ENCODE data around the gene ITGA11.

The ITGA11 gene

GRCh38 chr15:68298882-68299381 lies 133.0 kb downstream of the ITGA11 start:
- Histone ChIP-seq H3K4me3 (ENCODE audit: low read length) (no peak overlapping the region), H3K4me1 (ENCODE audit: control insufficient read depth, low read depth, low read length) (peaks cover 1% of the 10 kb centered on the region), H3K9me3 (ENCODE audit: control insufficient read depth, low read depth, low read length) (no peaks in the 10 kb centered on the region), H3K36me3 (ENCODE audit: control insufficient read depth, low read depth, low read length) (peaks cover 4% of the 10 kb centered on the region), H3K27ac (ENCODE audit: low read length) (no peak overlapping the region), H3K9ac (ENCODE audit: low read length) (no peak overlapping the region), H3K27me3 (ENCODE audit: control insufficient read depth, insufficient read depth, low read length) (no peaks in the 10 kb centered on the region)

DNA sequence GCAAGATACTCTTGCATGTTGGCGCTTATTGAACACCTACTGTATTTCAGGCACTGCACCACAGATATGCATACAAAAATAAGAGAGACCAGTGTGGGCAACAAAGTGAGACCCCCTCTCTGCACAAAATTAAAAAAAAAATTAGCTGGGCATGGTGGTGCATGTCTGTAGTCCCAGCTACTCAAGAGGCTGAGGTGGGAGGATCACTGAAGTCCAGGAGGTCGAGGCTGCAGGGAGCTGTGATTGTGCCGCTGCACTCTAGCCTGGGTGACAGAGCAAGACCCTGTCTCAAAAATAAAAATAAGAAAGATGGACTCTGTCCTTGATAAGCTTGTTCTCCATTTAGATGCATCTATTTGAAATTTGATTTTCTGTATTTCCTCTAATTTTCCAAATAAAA lies 133.6 kb downstream of the ITGA11 start:
- Histone ChIP-seq H3K9ac (ENCODE audit: low read length) (no peak overlapping the region), H3K4me3 (ENCODE audit: low read length) (no peak overlapping the region), H3K36me3 (ENCODE audit: control insufficient read depth, low read depth, low read length) (peaks cover 4% of the 10 kb centered on the region), H3K9me3 (ENCODE audit: control insufficient read depth, low read depth, low read length) (no peaks in the 10 kb centered on the region), H3K4me1 (ENCODE audit: control insufficient read depth, low read depth, low read length) (peaks cover 3% of the 10 kb centered on the region), H3K27me3 (ENCODE audit: control insufficient read depth, insufficient read depth, low read length) (no peaks in the 10 kb centered on the region), H3K27ac (ENCODE audit: low read length) (no peak overlapping the region)

DNA sequence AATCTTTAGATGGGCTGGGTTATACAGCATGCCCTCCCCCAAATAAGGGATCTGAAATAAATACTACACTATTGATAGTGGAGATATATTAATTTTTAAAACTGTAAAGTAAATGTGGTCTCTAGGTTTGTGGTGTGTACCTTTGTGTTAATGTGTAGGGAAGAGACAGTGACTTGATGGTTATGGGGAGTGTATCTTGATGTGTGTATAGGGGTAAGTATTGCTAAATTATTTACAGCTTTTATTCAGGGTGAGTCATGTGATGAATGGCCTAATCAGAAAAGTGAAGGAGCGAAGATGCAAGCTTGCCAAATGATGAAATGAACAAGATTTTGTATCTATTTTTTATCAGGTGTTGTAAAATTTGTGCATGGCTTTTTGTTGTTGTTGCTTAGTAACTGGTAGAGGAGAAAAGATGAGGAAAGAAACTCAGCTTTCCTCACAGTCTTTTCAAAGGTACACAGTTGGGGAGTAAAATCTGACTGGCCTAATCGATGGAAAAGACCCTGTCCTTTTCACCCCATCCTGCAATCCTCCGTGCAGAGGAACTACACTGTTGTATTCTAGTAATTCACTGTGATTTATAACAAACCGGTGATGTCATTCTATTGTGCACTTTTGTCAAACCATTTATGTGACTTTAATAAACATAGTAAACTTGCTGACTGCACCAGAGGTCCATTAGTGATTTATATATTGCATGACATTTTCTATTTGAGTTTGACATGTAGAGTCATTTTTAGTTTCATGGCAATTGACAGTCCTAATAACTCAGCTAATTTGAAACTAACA lies 136.8 kb downstream of the ITGA11 start:
- no peaks in the 10 kb centered on the region for H3K27me3 ChIP-seq (ENCODE audit: control insufficient read depth, insufficient read depth, low read length)
- no peak overlapping the region for H3K4me3 ChIP-seq (ENCODE audit: low read length)
- no peak overlapping the region for H3K27ac ChIP-seq (ENCODE audit: low read length)
- H3K4me1 ChIP-seq (ENCODE audit: control insufficient read depth, low read depth, low read length): peaks cover 7% of the 10 kb centered on the region
- no peaks in the 10 kb centered on the region for H3K9me3 ChIP-seq (ENCODE audit: control insufficient read depth, low read depth, low read length)
- H3K36me3 ChIP-seq (ENCODE audit: control insufficient read depth, low read depth, low read length): peaks cover 22% of the 10 kb centered on the region
- H3K9ac ChIP-seq (ENCODE audit: low read length): no peak overlapping the region

- Histone ChIP-seq H3K9me3 (ENCODE audit: control insufficient read depth, low read depth, low read length) (no peaks in the 10 kb centered on the region), H3K4me3 (ENCODE audit: low read length) (no peak overlapping the region), H3K4me1 (ENCODE audit: control insufficient read depth, low read depth, low read length) (peaks cover 11% of the 10 kb centered on the region), H3K9ac (ENCODE audit: low read length) (no peak overlapping the region), H3K27ac (ENCODE audit: low read length) (no peak overlapping the region), H3K27me3 (ENCODE audit: control insufficient read depth, insufficient read depth, low read length) (no peaks in the 10 kb centered on the region), H3K36me3 (ENCODE audit: control insufficient read depth, low read depth, low read length) (peaks cover 33% of the 10 kb centered on the region)
Observed at GRCh38 chr15:68292967-68293366, 139.0 kb downstream of the ITGA11 start.

GRCh38 chr15:68292157-68292781 lies 139.7 kb downstream of the ITGA11 start:
- Histone ChIP-seq H3K27ac (ENCODE audit: low read length) (no peak overlapping the region), H3K36me3 (ENCODE audit: control insufficient read depth, low read depth, low read length) (peaks cover 33% of the 10 kb centered on the region), H3K9me3 (ENCODE audit: control insufficient read depth, low read depth, low read length) (no peaks in the 10 kb centered on the region), H3K4me3 (ENCODE audit: low read length) (no peak overlapping the region), H3K27me3 (ENCODE audit: control insufficient read depth, insufficient read depth, low read length) (no peaks in the 10 kb centered on the region), H3K9ac (ENCODE audit: low read length) (no peak overlapping the region), H3K4me1 (ENCODE audit: control insufficient read depth, low read depth, low read length) (peaks cover 12% of the 10 kb centered on the region)

DNA sequence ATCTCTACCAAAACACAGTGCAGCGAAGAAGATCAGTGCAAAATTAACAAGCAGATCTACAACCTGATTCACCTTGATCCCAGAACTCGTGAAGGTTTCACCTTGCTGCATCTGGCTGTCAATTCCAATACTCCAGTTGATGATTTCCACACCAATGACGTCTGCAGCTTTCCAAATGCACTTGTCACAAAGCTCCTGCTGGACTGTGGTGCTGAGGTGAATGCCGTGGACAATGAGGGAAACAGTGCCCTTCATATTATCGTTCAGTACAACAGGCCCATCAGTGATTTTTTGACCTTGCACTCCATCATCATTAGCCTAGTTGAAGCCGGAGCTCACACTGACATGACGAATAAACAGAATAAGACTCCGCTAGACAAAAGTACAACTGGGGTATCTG lies 141.2 kb downstream of the ITGA11 start:
- H3K36me3 ChIP-seq (ENCODE audit: control insufficient read depth, low read depth, low read length): peaks cover 33% of the 10 kb centered on the region
- H3K9ac ChIP-seq (ENCODE audit: low read length): no peak overlapping the region
- H3K4me1 ChIP-seq (ENCODE audit: control insufficient read depth, low read depth, low read length): peaks cover 16% of the 10 kb centered on the region

GRCh38 chr15:68289621-68290352 lies 142.2 kb downstream of the ITGA11 start:
- Histone ChIP-seq H3K27me3 (ENCODE audit: control insufficient read depth, insufficient read depth, low read length) (no peaks in the 10 kb centered on the region), H3K9me3 (ENCODE audit: control insufficient read depth, low read depth, low read length) (no peaks in the 10 kb centered on the region), H3K4me1 (ENCODE audit: control insufficient read depth, low read depth, low read length) (peaks cover 21% of the 10 kb centered on the region), H3K4me3 (ENCODE audit: low read length) (no peak overlapping the region), H3K9ac (ENCODE audit: low read length) (no peak overlapping the region), H3K36me3 (ENCODE audit: control insufficient read depth, low read depth, low read length) (peaks cover 34% of the 10 kb centered on the region), H3K27ac (ENCODE audit: low read length) (no peak overlapping the region)

More for the DNA sequence above, 141.2 kb downstream of the ITGA11 start:
- H3K9me3 ChIP-seq (ENCODE audit: control insufficient read depth, low read depth, low read length): no peaks in the 10 kb centered on the region
- no peaks in the 10 kb centered on the region for H3K27me3 ChIP-seq (ENCODE audit: control insufficient read depth, insufficient read depth, low read length)
- H3K4me3 ChIP-seq (ENCODE audit: low read length): no peak overlapping the region
- H3K27ac ChIP-seq (ENCODE audit: low read length): no peak overlapping the region

- no peaks in the 10 kb centered on the region for H3K9me3 ChIP-seq (ENCODE audit: control insufficient read depth, low read depth, low read length)
- H3K27me3 ChIP-seq (ENCODE audit: control insufficient read depth, insufficient read depth, low read length): no peaks in the 10 kb centered on the region
- H3K9ac ChIP-seq (ENCODE audit: low read length): no peak overlapping the region
- no peak overlapping the region for H3K27ac ChIP-seq (ENCODE audit: low read length)
- peaks cover 21% of the 10 kb centered on the region for H3K4me1 ChIP-seq (ENCODE audit: control insufficient read depth, low read depth, low read length)
- H3K36me3 ChIP-seq (ENCODE audit: control insufficient read depth, low read depth, low read length): peaks cover 37% of the 10 kb centered on the region
- H3K4me3 ChIP-seq (ENCODE audit: low read length): no peak overlapping the region
Observed at GRCh38 chr15:68289057-68289456, 142.9 kb downstream of the ITGA11 start.

- no peak overlapping the region for H3K27ac ChIP-seq (ENCODE audit: low read length)
- H3K27me3 ChIP-seq (ENCODE audit: control insufficient read depth, insufficient read depth, low read length): no peaks in the 10 kb centered on the region
- no peak overlapping the region for H3K9ac ChIP-seq (ENCODE audit: low read length)
- no peaks in the 10 kb centered on the region for H3K9me3 ChIP-seq (ENCODE audit: control insufficient read depth, low read depth, low read length)
- peaks cover 29% of the 10 kb centered on the region for H3K36me3 ChIP-seq (ENCODE audit: control insufficient read depth, low read depth, low read length)
- H3K4me3 ChIP-seq (ENCODE audit: low read length): no peak overlapping the region
- peaks cover 28% of the 10 kb centered on the region for H3K4me1 ChIP-seq (ENCODE audit: control insufficient read depth, low read depth, low read length)
Observed at GRCh38 chr15:68286256-68286655, 145.7 kb downstream of the ITGA11 start.

DNA sequence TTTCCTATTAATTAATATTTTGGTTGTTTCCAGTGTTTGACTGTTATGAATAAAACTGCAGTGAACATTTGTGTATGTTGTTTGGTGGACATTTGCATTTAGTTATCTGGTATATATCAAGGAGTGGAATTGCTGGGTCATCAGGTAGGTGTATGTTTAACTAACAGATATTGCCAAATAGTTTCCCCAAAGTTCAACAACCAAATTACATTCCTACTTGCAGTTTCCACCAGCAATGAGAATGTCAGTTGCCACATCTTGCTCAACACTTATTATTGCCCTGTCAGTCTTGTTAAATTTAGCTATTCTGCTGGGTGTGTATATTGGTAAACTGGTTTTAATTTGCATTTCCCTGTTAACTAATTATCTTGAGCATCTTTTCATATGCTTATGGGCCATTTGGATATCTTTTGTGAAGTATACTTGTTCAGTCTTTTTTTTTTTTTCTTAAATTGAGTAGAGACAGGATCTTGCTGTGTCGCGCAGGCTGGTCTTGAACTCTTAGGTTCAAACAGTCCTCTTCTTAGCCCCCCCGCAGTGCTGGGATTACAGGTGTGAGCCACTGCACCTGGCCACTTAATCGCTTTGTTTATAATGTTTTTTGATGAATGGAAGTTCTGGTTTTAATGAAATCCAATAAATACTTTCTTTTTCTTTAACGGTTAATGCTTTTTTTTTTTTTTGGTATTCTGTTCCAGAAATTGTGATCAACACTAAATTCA lies 146.5 kb downstream of the ITGA11 start:
- H3K9me3 ChIP-seq (ENCODE audit: control insufficient read depth, low read depth, low read length): no peaks in the 10 kb centered on the region
- H3K27me3 ChIP-seq (ENCODE audit: control insufficient read depth, insufficient read depth, low read length): no peaks in the 10 kb centered on the region
- no peak overlapping the region for H3K4me3 ChIP-seq (ENCODE audit: low read length)
- peaks cover 21% of the 10 kb centered on the region for H3K36me3 ChIP-seq (ENCODE audit: control insufficient read depth, low read depth, low read length)
- no peak overlapping the region for H3K27ac ChIP-seq (ENCODE audit: low read length)
- H3K4me1 ChIP-seq (ENCODE audit: control insufficient read depth, low read depth, low read length): peaks cover 36% of the 10 kb centered on the region
- no peak overlapping the region for H3K9ac ChIP-seq (ENCODE audit: low read length)

Measured in iPS-18a (cell line).